ENCODE measurements around the gene RGPD6. TPM values are rescaled to one million over a fixed set of nuclear protein-coding genes. Genes with fewer than 3 reads are reported as not detected.
"Not testable (repeated sequence)": the region's sequence is repeated elsewhere in the genome, so short reads cannot be mapped to it uniquely, and the experiment has no call there.

The RGPD6 gene
- total RNA-seq, 1 experiment from 2014 or later, result 35.0 TPM

- DNase-seq (ENCODE audit: low spot score); in situ Hi-C loops (cut with HindIII; ENCODE audit: low sequenced_read_pairs): not testable (repeated sequence)
These were observed 88.0 kb downstream of the RGPD6 start for GRCh38 chr2:110488991-110489390.

GRCh38 chr2:110482697-110483096 lies 94.3 kb downstream of the RGPD6 start:
- DNase-seq (ENCODE audit: low spot score); in situ Hi-C loops (cut with HindIII; ENCODE audit: low sequenced_read_pairs): not testable (repeated sequence)

GRCh38 chr2:110481200-110481599 lies 95.8 kb downstream of the RGPD6 start:
- DNase-seq (ENCODE audit: low spot score); in situ Hi-C loops (cut with HindIII; ENCODE audit: low sequenced_read_pairs): not testable (repeated sequence)

- in situ Hi-C loops (cut with HindIII; ENCODE audit: low sequenced_read_pairs); DNase-seq (ENCODE audit: low spot score): not testable (repeated sequence)
These were observed 96.9 kb downstream of the RGPD6 start for GRCh38 chr2:110480084-110480483.

- in situ Hi-C loops (cut with HindIII; ENCODE audit: low sequenced_read_pairs); DNase-seq (ENCODE audit: low spot score): not testable (repeated sequence)
These were observed 99.7 kb downstream of the RGPD6 start for GRCh38 chr2:110477370-110477769.

- in situ Hi-C loops (cut with HindIII; ENCODE audit: low sequenced_read_pairs); DNase-seq (ENCODE audit: low spot score): not testable (repeated sequence)
These were observed 100.1 kb downstream of the RGPD6 start for GRCh38 chr2:110476952-110477351.

- in situ Hi-C loops (cut with HindIII; ENCODE audit: low sequenced_read_pairs); DNase-seq (ENCODE audit: low spot score): not testable (repeated sequence)
These were observed 101.2 kb downstream of the RGPD6 start for GRCh38 chr2:110475627-110476359.

- in situ Hi-C loops (cut with HindIII; ENCODE audit: low sequenced_read_pairs); DNase-seq (ENCODE audit: low spot score): not testable (repeated sequence)
These were observed 102.1 kb downstream of the RGPD6 start for GRCh38 chr2:110474898-110475297.

GRCh38 chr2:110473059-110473358 lies 104.0 kb downstream of the RGPD6 start:
- DNase-seq (ENCODE audit: low spot score); in situ Hi-C loops (cut with HindIII; ENCODE audit: low sequenced_read_pairs): not testable (repeated sequence)

GRCh38 chr2:110472171-110473058 lies 104.6 kb downstream of the RGPD6 start, which contains the start of gene LIMS4:
Gene LIMS4 (minus strand): TSS chr2:110472816. CDS start chr2:110472778, 38 bp downstream.
- in situ Hi-C loops (cut with HindIII; ENCODE audit: low sequenced_read_pairs), result not testable (repeated sequence)

GRCh38 chr2:110468921-110469320 lies 108.1 kb downstream of the RGPD6 start:
- in situ Hi-C loops (cut with HindIII; ENCODE audit: low sequenced_read_pairs); DNase-seq (ENCODE audit: low spot score): not testable (repeated sequence)

More at GRCh38 chr2:110472171-110473058, 104.6 kb downstream of the RGPD6 start, which contains the start of gene LIMS4:
- not testable (repeated sequence) for DNase-seq (ENCODE audit: low spot score)

- DNase-seq (ENCODE audit: low spot score); in situ Hi-C loops (cut with HindIII; ENCODE audit: low sequenced_read_pairs): not testable (repeated sequence)
These were observed 111.7 kb downstream of the RGPD6 start for GRCh38 chr2:110465312-110465711.

Other genes with a start within 250 kb of the RGPD6 start
- not detected in 2 replicates for gene LIMS4, start 104.4 kb downstream of the RGPD6 start, total RNA-seq (2014; rRNA removed; shearing (Covaris generic))
- gene BUB1, start 100.8 kb upstream of the RGPD6 start, total RNA-seq (2014; rRNA removed; shearing (Covaris generic)), result 82.8 and 147 TPM in 2 replicates
- gene ACOXL, start 155.4 kb upstream of the RGPD6 start, total RNA-seq (2014; rRNA removed; shearing (Covaris generic)), result not detected in 2 replicates

All from G401 (cell line).